IPS-18a (cell line): ENCODE data around the gene PRR29.

Source experiments
- H3K27ac ChIP-seq: one replicate; pipeline ENCODE4 v1.5.1; 2013; ENCODE audit warnings: low read length
- H3K27me3 ChIP-seq: one replicate; pipeline ENCODE4 v1.6.1; 2013; ENCODE audit warnings: mild to moderate bottlenecking, low read length; ENCODE audit not compliant: control insufficient read depth, insufficient read depth
- H3K36me3 ChIP-seq: one replicate; pipeline ENCODE4 v1.6.1; 2013; ENCODE audit warnings: low read depth, low read length; ENCODE audit not compliant: control insufficient read depth
- H3K4me1 ChIP-seq: one replicate; pipeline ENCODE4 v1.6.1; 2013; ENCODE audit warnings: low read depth, low read length; ENCODE audit not compliant: control insufficient read depth
- H3K4me3 ChIP-seq: one replicate; pipeline ENCODE4 v1.5.1; 2013; ENCODE audit warnings: low read length
- H3K9ac ChIP-seq: one replicate; pipeline ENCODE4 v1.6.1; 2013; ENCODE audit warnings: mild to moderate bottlenecking, low read length, moderate library complexity
- H3K9me3 ChIP-seq: one replicate; pipeline ENCODE4 v1.6.1; 2013; ENCODE audit warnings: low read depth, low read length; ENCODE audit not compliant: control insufficient read depth

Gene PRR29

DNA sequence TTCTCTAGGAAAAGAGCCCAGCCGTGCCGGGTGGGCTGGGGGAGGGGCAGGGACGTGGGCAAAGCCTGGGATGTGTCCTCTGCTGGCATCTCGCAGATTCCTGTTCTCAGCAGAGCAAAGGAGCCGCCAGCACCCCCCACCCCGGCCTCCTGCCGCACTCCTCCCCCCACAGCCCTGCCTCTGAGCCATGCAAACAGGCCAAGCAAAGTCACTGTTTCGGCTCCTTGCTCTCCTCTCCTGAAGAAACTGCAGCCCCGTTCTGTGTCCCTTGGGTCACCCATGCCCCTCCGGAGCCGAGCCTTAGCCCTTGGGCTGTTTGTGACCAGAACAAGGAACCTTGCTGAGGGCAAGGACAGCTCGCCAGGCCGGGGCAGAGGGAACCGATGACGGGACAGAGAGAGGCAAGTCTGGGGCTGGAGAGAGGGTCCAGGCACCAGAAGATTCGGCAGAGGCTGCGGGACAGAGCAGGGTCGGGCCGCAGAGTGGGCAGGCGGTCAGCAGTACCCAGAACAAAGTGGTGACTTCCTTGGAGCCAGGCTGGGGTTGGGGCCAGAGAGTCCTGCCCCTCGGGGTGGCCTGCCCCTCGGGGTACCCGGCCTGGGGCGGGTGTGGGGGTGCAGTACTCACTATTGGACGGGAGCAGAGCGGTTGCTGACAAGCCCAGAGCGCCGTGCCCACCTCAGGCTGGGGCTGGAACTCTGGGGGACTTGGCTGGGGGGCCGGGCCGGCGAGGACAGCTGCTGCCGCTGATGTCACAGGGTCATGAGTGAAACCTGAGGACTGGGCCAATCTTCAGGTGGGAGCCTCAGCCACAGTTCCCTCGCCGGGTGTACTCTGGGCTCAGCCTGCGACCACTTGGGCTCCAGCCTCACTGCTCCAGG, 9.2 kb upstream of the PRR29 start:
- no peak overlapping the region for H3K9ac ChIP-seq
- no peaks in the 10 kb centered on the region for H3K9me3 ChIP-seq
- no peaks in the 10 kb centered on the region for H3K27me3 ChIP-seq
- no peaks in the 10 kb centered on the region for H3K36me3 ChIP-seq
- no peak overlapping the region for H3K27ac ChIP-seq
- peaks cover 3% of the 10 kb centered on the region for H3K4me1 ChIP-seq
- no peak overlapping the region for H3K4me3 ChIP-seq

- Histone ChIP-seq H3K4me1 (peaks cover 3% of the 10 kb centered on the region), H3K9ac (no peak overlapping the region), H3K27ac (no peak overlapping the region), H3K27me3 (no peaks in the 10 kb centered on the region), H3K4me3 (no peak overlapping the region), H3K36me3 (no peaks in the 10 kb centered on the region), H3K9me3 (no peaks in the 10 kb centered on the region)
These were observed 8.4 kb upstream of the PRR29 start for GRCh38 chr17:63989622-63990345.

DNA sequence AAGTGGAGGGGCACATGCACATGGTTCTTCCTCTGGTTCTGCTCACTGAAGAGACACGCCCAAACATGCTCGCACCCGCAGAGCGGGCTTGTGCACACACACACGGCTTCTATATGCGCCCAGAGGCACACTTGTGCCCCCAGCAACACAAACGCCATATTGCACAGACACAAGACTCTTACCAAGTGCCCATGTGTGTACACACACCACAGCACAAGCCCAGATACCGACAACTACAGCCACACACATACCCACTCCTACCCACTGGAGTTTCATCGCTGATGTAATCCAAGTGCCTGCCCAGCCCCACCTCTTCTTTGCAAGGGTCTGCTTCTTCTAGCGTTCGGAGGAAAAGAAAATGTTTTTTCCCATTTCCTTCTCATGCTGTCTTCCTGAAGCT, 6.5 kb upstream of the PRR29 start:
- H3K9me3 ChIP-seq: no peaks in the 10 kb centered on the region
- no peak overlapping the region for H3K4me3 ChIP-seq
- no peaks in the 10 kb centered on the region for H3K36me3 ChIP-seq
- peaks cover 2% of the 10 kb centered on the region for H3K27me3 ChIP-seq
- no peak overlapping the region for H3K27ac ChIP-seq
- H3K4me1 ChIP-seq: peaks cover 3% of the 10 kb centered on the region
- no peak overlapping the region for H3K9ac ChIP-seq

- Histone ChIP-seq H3K9ac (no peak overlapping the region), H3K27ac (no peak overlapping the region), H3K36me3 (no peaks in the 10 kb centered on the region), H3K4me3 (no peak overlapping the region), H3K4me1 (peaks cover 3% of the 10 kb centered on the region), H3K27me3 (peaks cover 14% of the 10 kb centered on the region), H3K9me3 (no peaks in the 10 kb centered on the region)
These were observed 4.7 kb upstream of the PRR29 start for GRCh38 chr17:63993368-63993985.

- peaks cover 23% of the 10 kb centered on the region for H3K27me3 ChIP-seq
These were observed 2.5 kb upstream of the PRR29 start for GRCh38 chr17:63995626-63996025.

GRCh38 chr17:63996430-63997182, 1.5 kb upstream of the PRR29 start:
- Histone ChIP-seq H3K4me1 (no peaks in the 10 kb centered on the region), H3K9ac (no peak overlapping the region), H3K36me3 (no peaks in the 10 kb centered on the region), H3K9me3 (no peaks in the 10 kb centered on the region), H3K4me3 (no peak overlapping the region), H3K27ac (no peak overlapping the region), H3K27me3 (peaks cover 23% of the 10 kb centered on the region)

More at GRCh38 chr17:63995626-63996025, 2.5 kb upstream of the PRR29 start:
- no peak overlapping the region for H3K27ac ChIP-seq
- no peak overlapping the region for H3K9ac ChIP-seq
- H3K4me3 ChIP-seq: no peak overlapping the region
- no peaks in the 10 kb centered on the region for H3K9me3 ChIP-seq
- no peaks in the 10 kb centered on the region for H3K36me3 ChIP-seq
- H3K4me1 ChIP-seq: no peaks in the 10 kb centered on the region

GRCh38 chr17:63997341-63998048, 656 bp upstream of the PRR29 start:
- Histone ChIP-seq H3K4me1 (no peaks in the 10 kb centered on the region), H3K36me3 (no peaks in the 10 kb centered on the region), H3K27ac (no peak overlapping the region), H3K27me3 (peaks cover 23% of the 10 kb centered on the region), H3K9me3 (no peaks in the 10 kb centered on the region), H3K9ac (no peak overlapping the region), H3K4me3 (peak overlapping the region; percentile 82)

GRCh38 chr17:63998721-63999679, 849 bp downstream of the PRR29 start:
- no peaks in the 10 kb centered on the region for H3K9me3 ChIP-seq
- H3K27me3 ChIP-seq: peaks cover 23% of the 10 kb centered on the region
- no peaks in the 10 kb centered on the region for H3K4me1 ChIP-seq
- H3K4me3 ChIP-seq: peak overlapping the region; percentile 82
- H3K27ac ChIP-seq: no peak overlapping the region
- no peaks in the 10 kb centered on the region for H3K36me3 ChIP-seq
- H3K9ac ChIP-seq: no peak overlapping the region

DNA sequence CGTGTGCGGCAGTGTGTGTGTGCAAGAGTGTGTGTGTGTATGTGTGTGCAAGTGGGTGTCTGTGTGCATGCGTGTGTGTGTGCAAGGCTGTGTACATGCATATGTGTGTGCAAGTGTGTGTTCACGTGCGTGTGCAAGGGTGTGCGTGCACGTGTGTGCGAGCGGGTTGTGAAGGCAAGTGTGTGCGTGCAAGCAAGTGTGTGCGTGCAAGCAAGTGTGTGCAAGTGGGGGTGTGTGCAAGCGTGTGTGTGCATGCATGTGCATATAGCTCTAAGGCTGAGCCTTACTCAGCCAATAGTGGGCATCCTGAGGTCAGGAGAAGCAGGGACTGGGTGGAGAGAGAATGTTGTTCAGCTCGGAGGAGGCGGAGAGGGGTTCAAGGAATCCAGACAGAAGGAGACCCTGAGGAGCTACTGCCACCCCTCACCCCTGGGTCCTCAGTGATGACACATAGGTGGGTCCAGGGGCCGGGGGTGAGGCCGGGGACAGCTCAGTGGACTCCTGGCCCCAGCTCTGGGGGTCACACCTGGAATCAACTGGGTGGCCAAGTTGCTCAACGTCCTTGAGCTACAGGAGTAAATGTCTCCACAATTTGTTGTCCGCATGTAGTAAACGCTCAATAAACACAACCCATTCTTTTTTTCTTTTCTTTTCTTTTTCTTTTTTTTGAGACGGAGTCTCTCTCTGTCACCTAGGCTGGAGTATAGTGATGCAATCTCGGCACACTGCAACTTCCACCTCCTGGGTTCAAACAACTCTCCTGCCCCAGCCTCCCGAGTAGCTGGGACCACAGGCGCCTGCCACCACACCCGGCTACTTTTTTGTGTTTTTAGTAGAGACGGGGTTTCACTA, 1.8 kb downstream of the PRR29 start:
- H3K9me3 ChIP-seq: no peaks in the 10 kb centered on the region
- H3K27me3 ChIP-seq: peaks cover 23% of the 10 kb centered on the region
- no peak overlapping the region for H3K4me3 ChIP-seq
- no peaks in the 10 kb centered on the region for H3K36me3 ChIP-seq
- H3K9ac ChIP-seq: no peak overlapping the region
- no peaks in the 10 kb centered on the region for H3K4me1 ChIP-seq
- H3K27ac ChIP-seq: no peak overlapping the region
